ENCODE data around the gene BMPR2. TPM values are rescaled to one million over a fixed set of nuclear protein-coding genes. Genes with fewer than 3 reads are reported as not detected.
"Not testable (repeated sequence)": the region's sequence is repeated elsewhere in the genome, so short reads cannot be mapped to it uniquely, and the experiment has no call there.

Gene BMPR2
- total RNA-seq, 2 experiments from 2014 or later, result 8.3 TPM

DNA sequence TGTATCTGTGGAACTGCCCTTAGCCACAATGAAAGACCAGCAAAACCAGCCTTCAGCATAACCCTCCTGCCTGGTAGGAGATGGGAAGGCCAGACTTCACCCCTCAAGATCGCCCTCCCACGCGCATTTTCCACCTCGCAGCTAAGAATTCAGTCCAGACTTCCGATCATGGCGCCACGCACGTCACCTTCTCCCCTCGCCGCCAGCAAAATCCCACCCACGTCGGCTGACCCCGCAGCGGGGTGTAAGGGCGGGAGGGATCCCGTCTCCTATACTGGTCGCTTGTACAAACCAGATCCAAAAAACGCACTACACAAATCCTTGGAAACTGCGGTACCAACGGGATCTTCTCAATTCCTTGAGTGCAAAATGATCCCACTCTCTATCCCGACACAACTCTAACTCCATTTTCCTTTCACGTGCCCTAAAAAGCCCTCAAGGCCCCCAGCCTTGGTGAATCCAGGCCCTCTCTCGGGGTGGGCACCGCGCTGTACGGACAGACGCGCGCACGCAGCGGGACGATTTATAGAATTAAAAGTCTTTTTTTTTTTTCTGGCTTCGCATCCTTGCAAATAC, 1.0 kb upstream of the BMPR2 start:
- Mint-ChIP-seq H3K36me3 (peaks cover 1% of the 10 kb centered on the region), H3K27me3 (no peaks in the 10 kb centered on the region), H3K9me3 (no peaks in the 10 kb centered on the region), H3K4me3 (peak overlapping the region; percentile 97), H3K4me1 (peaks cover 31% of the 10 kb centered on the region), H3K27ac (peak overlapping the region; percentile 82)
- peak; percentile 61 for DNase-seq

GRCh38 chr2:202376460-202377206, 506 bp downstream of the BMPR2 start:
- Mint-ChIP-seq H3K36me3 (peaks cover 1% of the 10 kb centered on the region), H3K4me1 (peaks cover 39% of the 10 kb centered on the region), H3K27me3 (no peaks in the 10 kb centered on the region), H3K4me3 (peak overlapping the region; percentile 97), H3K27ac (peak overlapping the region; percentile 86), H3K9me3 (peaks cover 3% of the 10 kb centered on the region)
- DNase-seq, result peak; percentile 50

DNA sequence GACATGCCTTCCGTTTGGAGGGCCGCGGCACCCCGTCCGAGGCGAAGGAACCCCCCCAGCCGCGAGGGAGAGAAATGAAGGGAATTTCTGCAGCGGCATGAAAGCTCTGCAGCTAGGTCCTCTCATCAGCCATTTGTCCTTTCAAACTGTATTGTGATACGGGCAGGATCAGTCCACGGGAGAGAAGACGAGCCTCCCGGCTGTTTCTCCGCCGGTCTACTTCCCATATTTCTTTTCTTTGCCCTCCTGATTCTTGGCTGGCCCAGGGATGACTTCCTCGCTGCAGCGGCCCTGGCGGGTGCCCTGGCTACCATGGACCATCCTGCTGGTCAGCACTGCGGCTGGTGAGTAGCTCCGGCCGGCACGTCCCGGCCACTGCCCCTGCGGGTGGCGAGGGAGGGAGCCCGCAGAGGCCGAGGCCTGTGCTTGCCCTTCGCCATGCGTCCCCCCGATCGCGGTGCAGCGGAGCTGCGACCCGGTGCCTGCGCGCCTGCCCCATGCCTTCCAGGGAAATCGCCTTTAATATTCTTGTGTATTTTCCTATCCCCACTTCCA, 1.2 kb downstream of the BMPR2 start:
- DNase-seq, result peak; percentile 34
- H3K27me3 Mint-ChIP-seq, result no peaks in the 10 kb centered on the region
- peaks cover 3% of the 10 kb centered on the region for H3K9me3 Mint-ChIP-seq
- H3K4me1 Mint-ChIP-seq, result peaks cover 36% of the 10 kb centered on the region
- H3K4me3 Mint-ChIP-seq, result peak overlapping the region; percentile 97
- peaks cover 1% of the 10 kb centered on the region for H3K36me3 Mint-ChIP-seq
- H3K27ac Mint-ChIP-seq, result peak overlapping the region; percentile 86

DNA sequence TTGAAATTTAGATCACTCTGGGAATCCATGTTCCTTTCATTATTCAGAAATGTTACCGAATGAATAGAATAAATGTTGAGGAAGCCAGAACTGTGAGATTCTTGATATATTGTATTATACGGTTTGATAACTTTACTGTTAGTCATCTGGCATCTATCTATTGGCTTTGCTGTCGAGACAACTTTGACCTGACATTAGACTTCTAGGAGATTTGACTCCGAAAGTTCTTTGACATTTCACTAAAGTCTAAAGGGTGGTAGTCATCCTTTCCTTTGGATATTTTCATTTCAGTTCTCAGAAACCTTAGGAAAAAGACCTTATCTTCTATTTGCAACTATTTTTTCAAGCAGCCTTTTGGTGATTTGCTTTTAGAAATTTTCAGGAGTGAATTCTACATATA, 1.9 kb downstream of the BMPR2 start:
- Mint-ChIP-seq H3K36me3 (peaks cover 1% of the 10 kb centered on the region), H3K9me3 (peaks cover 3% of the 10 kb centered on the region), H3K27me3 (no peaks in the 10 kb centered on the region), H3K27ac (peak overlapping the region; percentile 45), H3K4me3 (peak overlapping the region; percentile 97), H3K4me1 (peaks cover 36% of the 10 kb centered on the region)
- no peak for DNase-seq

DNA sequence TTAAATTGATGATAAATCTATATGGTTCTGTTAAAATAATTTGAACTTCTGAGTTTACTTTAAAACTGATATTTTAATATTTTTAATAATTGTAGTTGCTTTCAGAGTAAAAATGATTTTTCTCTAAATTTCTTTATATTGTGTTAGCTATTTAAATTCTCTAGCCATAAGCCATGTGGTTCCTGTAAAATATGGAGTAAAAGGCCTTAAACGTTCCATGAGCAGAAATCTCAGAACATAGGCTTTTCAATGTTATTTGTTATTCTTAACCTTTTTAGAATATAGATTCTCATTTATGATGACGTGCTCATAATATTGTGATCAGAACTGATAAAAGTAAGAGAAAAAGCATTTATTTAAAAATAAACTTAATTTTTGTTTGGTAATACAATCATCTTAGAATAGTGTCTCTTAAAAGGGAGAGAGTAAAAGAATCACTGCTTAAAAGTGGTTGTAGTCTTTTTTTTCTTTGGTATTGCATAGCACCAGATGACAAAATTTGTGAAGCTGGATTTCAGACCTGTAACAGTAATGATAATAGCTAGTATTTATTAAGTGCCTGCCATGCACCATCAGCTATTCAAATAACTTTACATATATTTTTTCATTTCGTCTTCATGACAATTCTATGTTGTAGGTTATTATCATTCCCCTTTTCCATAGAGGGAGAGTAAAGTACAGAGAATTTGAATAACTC, 2.7 kb downstream of the BMPR2 start:
- H3K36me3 Mint-ChIP-seq, result peaks cover 1% of the 10 kb centered on the region
- H3K4me3 Mint-ChIP-seq, result peak overlapping the region; percentile 60
- peaks cover 36% of the 10 kb centered on the region for H3K4me1 Mint-ChIP-seq
- DNase-seq, result no peak
- H3K9me3 Mint-ChIP-seq, result peaks cover 3% of the 10 kb centered on the region
- H3K27ac Mint-ChIP-seq, result peak overlapping the region; percentile 43
- no peaks in the 10 kb centered on the region for H3K27me3 Mint-ChIP-seq

DNA sequence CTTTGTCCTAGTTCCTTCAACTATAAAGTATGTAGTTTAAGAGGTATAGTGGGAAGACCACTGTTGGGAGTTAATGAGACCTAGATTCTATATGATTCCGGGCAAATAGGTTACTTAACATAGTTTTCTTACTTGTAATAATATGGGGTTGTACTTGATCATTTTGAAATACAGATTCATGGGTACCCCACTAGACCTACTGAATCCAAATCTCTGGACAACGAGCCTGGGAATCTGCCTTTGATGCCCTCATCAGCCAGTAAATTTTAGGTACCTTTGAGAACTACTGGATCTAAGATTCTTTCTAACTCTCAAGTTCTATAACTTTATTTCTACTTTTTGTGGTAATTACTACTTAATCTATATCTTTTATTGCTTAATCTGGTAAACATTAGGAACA, 6.6 kb downstream of the BMPR2 start:
- Mint-ChIP-seq H3K27me3 (no peaks in the 10 kb centered on the region), H3K27ac (no peak overlapping the region), H3K9me3 (peaks cover 3% of the 10 kb centered on the region), H3K4me1 (peaks cover 38% of the 10 kb centered on the region), H3K4me3 (no peak overlapping the region), H3K36me3 (peaks cover 1% of the 10 kb centered on the region)
- no peak for DNase-seq

DNA sequence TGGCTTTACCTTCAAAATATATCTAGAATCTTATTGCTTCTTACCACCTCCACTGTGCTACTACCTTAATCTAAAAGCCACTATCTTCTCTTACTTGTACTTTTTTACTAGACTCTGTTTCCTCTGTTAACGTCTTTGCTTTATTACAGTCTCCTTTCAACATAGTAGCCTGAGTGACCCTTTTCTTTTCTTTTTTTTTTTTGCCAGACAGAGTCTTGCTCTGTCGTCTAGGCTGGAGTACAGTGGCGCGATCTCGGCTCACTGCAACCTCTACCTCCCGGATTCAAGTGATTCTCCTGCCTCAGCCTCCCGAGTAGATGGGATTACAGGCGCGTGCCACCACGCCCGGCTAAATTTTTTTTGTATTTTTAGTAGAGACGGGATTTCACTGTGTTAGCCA, 10.4 kb downstream of the BMPR2 start:
- not testable (repeated sequence) for H3K27ac Mint-ChIP-seq, H3K4me3 Mint-ChIP-seq, H3K9me3 Mint-ChIP-seq, H3K27me3 Mint-ChIP-seq, DNase-seq, H3K36me3 Mint-ChIP-seq
- H3K4me1 Mint-ChIP-seq, result peaks cover 16% of the 10 kb centered on the region

- H3K36me3 Mint-ChIP-seq, result peaks cover 5% of the 10 kb centered on the region
- peak overlapping the region; percentile 44 for H3K27ac Mint-ChIP-seq
- peaks cover 14% of the 10 kb centered on the region for H3K4me1 Mint-ChIP-seq
- H3K4me3 Mint-ChIP-seq, result no peak overlapping the region
- no peaks in the 10 kb centered on the region for H3K9me3 Mint-ChIP-seq
- no peak for DNase-seq
- no peaks in the 10 kb centered on the region for H3K27me3 Mint-ChIP-seq
Observed at GRCh38 chr2:202387608-202388342, 11.6 kb downstream of the BMPR2 start.

- H3K4me3 Mint-ChIP-seq, result no peak overlapping the region
- DNase-seq, result no peak
- no peaks in the 10 kb centered on the region for H3K9me3 Mint-ChIP-seq
- no peak overlapping the region for H3K27ac Mint-ChIP-seq
- peaks cover 2% of the 10 kb centered on the region for H3K4me1 Mint-ChIP-seq
- no peaks in the 10 kb centered on the region for H3K27me3 Mint-ChIP-seq
- H3K36me3 Mint-ChIP-seq, result no peaks in the 10 kb centered on the region
Observed at GRCh38 chr2:202400941-202401340, 24.8 kb downstream of the BMPR2 start.

- Mint-ChIP-seq H3K36me3 (peaks cover 1% of the 10 kb centered on the region), H3K9me3 (no peaks in the 10 kb centered on the region), H3K4me3 (no peak overlapping the region), H3K27ac (no peak overlapping the region), H3K27me3 (no peaks in the 10 kb centered on the region), H3K4me1 (peaks cover 8% of the 10 kb centered on the region)
- no peak for DNase-seq
Observed at GRCh38 chr2:202405798-202406197, 29.7 kb downstream of the BMPR2 start.

DNA sequence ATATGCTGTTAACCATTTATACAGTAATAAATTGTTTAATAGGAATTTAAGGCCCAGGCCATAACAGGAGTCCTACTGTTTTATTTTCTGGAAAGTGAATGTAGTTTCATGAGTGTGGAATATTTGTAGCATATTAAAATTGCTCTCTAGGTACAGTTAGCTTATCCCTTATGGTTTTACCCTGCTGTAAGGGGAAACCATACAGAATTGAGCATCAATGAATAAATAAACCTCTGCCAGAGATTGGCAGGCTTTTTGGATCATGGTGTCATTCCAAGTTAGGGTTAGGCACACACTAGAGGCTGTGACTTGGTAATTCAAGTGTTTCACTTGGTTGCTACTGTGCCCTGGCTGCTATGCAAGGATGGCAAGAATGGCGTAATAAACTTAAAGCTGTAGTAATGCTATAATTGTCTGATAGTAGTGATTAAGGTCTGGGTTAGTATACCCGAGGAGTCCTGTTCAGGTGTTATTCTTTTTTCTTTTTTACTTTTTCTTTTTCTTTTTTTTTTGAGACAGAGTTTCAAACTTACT, 30.4 kb downstream of the BMPR2 start:
- Mint-ChIP-seq H3K36me3 (peaks cover 1% of the 10 kb centered on the region), H3K4me3 (no peak overlapping the region), H3K27ac (no peak overlapping the region), H3K4me1 (peaks cover 8% of the 10 kb centered on the region), H3K9me3 (no peaks in the 10 kb centered on the region), H3K27me3 (no peaks in the 10 kb centered on the region)
- DNase-seq, result no peak

DNA sequence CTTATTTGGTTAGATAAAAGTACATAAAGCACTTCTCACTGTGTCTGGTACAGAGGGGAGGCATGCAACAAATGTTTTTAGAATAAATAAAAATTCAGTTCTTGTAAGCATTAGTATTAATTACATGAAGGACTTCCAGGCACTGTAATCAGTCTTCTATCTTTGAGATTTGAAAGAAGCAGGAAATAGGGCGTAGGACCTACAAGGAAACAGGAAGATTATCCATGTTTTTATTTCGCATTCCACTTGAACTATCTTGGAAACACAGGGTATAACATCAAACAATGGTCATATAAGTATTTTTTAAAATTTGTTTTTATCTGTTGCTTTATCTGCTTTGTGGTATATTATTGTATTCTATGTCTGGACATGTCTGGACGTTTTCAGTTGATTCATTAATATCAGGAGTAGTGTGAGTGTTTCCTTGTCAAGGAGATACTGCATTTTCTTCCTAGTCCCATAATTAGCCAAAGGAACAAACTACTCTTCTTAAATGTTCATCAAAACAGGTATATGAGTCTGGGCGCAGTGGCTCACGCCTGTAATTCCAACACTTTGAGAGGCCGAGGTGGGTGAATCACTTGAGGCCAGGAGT, 32.5 kb downstream of the BMPR2 start:
- Mint-ChIP-seq H3K36me3 (peaks cover 1% of the 10 kb centered on the region), H3K4me3 (no peak overlapping the region), H3K27me3 (no peaks in the 10 kb centered on the region), H3K9me3 (no peaks in the 10 kb centered on the region), H3K27ac (no peak overlapping the region), H3K4me1 (peaks cover 8% of the 10 kb centered on the region)
- DNase-seq, result no peak

GRCh38 chr2:202410092-202410491, 34.0 kb downstream of the BMPR2 start:
- DNase-seq, result no peak
- H3K9me3 Mint-ChIP-seq, result no peaks in the 10 kb centered on the region
- no peak overlapping the region for H3K4me3 Mint-ChIP-seq
- no peaks in the 10 kb centered on the region for H3K27me3 Mint-ChIP-seq
- H3K36me3 Mint-ChIP-seq, result peaks cover 1% of the 10 kb centered on the region
- no peak overlapping the region for H3K27ac Mint-ChIP-seq
- peaks cover 8% of the 10 kb centered on the region for H3K4me1 Mint-ChIP-seq

DNA sequence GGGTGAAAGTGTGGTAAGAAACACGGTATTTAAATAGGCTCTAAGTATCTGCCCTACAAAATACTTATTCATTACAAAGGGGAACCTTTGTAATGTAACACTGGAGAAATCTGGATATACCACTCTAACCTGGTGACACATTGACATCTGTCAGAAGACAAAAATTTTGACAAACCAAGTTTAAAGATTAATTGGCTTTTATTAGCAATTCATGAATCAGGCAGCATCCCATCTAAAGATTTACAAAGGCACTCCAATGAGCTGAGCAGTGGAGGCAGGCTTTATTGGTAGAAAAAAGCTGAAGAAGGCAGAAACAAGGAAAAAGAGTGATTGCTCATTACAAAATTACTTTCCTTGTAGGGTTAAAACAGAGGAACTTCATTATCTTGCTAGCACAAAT, 35.0 kb downstream of the BMPR2 start:
- Mint-ChIP-seq H3K4me3 (no peak overlapping the region), H3K36me3 (peaks cover 4% of the 10 kb centered on the region), H3K4me1 (peaks cover 5% of the 10 kb centered on the region), H3K27me3 (no peaks in the 10 kb centered on the region), H3K9me3 (no peaks in the 10 kb centered on the region), H3K27ac (no peak overlapping the region)
- DNase-seq, result no peak
